H1 (cell line): ENCODE measurements around the gene TECTB. TPM values are rescaled to one million over a fixed set of nuclear protein-coding genes. Genes with fewer than 3 reads are reported as not detected.

ENCODE experiments used
- CTCF ChIA-PET: fragments of 300-600 bp; sonication (Branson Sonifier 250); formaldehyde crosslinking; loops from one replicate; lab custom pipeline; 2021; ENCODE audit not compliant: partially characterized antibody; lab: Charles Lee
- POLR2A ChIA-PET: fragments of 300-600 bp; sonication (Branson Sonifier 250); formaldehyde crosslinking; loops from one replicate; lab custom pipeline; 2021; ENCODE audit warnings: inconsistent platforms; ENCODE audit not compliant: partially characterized antibody; lab: Charles Lee
- DNase-seq, 2 experiments: peaks; one replicate each; pipeline versions ENCODE4 v3.0.0 to v3.0.0-alpha.2; 2010 to 2022; ENCODE audit warnings: low spot score in 2 of 2, low read depth in 1 of 2, mixed read lengths in 1 of 2
- FAIRE-seq: peaks from 2 replicates; lab custom pipeline; 2011; peaks lifted over from hg19 to GRCh38; lab: Jason Lieb, UNC
- H2AFZ ChIP-seq: 2 replicates; pipeline ENCODE4 v1.8.1; 2012; ENCODE audit warnings: low read length, inconsistent platforms
- H2AK5ac ChIP-seq: 2 replicates; pipeline ENCODE4 v1.6.1; 2013; ENCODE audit warnings: low read depth, low read length
- H2BK120ac ChIP-seq: replicated peaks from 2 replicates; pipeline ENCODE3; 2013; ENCODE audit warnings: low read depth, low read length, inconsistent platforms
- H2BK12ac ChIP-seq: 2 replicates; pipeline ENCODE4 v1.6.1; 2013; ENCODE audit warnings: low read depth, low read length
- H2BK15ac ChIP-seq: 2 replicates; pipeline ENCODE4 v1.6.1; 2013; ENCODE audit warnings: low read length
- H2BK20ac ChIP-seq: 2 replicates; pipeline ENCODE4 v1.6.1; 2013; ENCODE audit warnings: low read length
- H2BK5ac ChIP-seq: 2 replicates; pipeline ENCODE4 v1.6.1; 2013; ENCODE audit warnings: low read depth, low read length
- H3K14ac ChIP-seq: 2 replicates; pipeline ENCODE4 v1.6.1; 2013; ENCODE audit warnings: inconsistent platforms; ENCODE audit not compliant: insufficient read length
- H3K18ac ChIP-seq: 2 replicates; pipeline ENCODE4 v1.6.1; 2013; ENCODE audit warnings: low read length; ENCODE audit errors: extremely low read depth
- H3K23ac ChIP-seq: 2 replicates; pipeline ENCODE4 v1.6.1; 2013; ENCODE audit warnings: inconsistent platforms; ENCODE audit not compliant: insufficient read length
- H3K23me2 ChIP-seq: 2 replicates; pipeline ENCODE4 v1.6.1; 2013; ENCODE audit warnings: low read depth, low read length
- H3K27ac ChIP-seq: 2 replicates; pipeline ENCODE4 v1.6.1; 2011; ENCODE audit warnings: low read depth, low read length, inconsistent platforms
- H3K27me3 ChIP-seq, 4 experiments: replicated peaks in 1 of 4; 1 replicate in 1 of 4; 2 replicates in 3 of 4; pipeline versions ENCODE4 v1.6.1 to v1.8.1; 2011 to 2013; ENCODE audit warnings: low read length in 3 of 4, mild to moderate bottlenecking in 3 of 4, inconsistent platforms in 2 of 4, mixed read lengths in 2 of 4, moderate library complexity in 1 of 4; ENCODE audit not compliant: control insufficient read depth in 3 of 4, insufficient read depth in 3 of 4; ENCODE audit errors: extremely low read depth in 1 of 4
- H3K36me3 ChIP-seq, 4 experiments: 2 replicates each; pipeline versions ENCODE4 v1.6.1 to v1.8.1; 2011 to 2013; ENCODE audit warnings: mild to moderate bottlenecking in 4 of 4, low read length in 3 of 4, moderate library complexity in 2 of 4, control low read depth in 1 of 4, inconsistent platforms in 1 of 4; ENCODE audit not compliant: insufficient read depth in 4 of 4, control insufficient read depth in 2 of 4
- H3K4ac ChIP-seq: replicated peaks from 2 replicates; pipeline ENCODE3; 2013; ENCODE audit warnings: low read length, low read depth, mixed read lengths, inconsistent platforms; ENCODE audit not compliant: insufficient read length
- H3K4me1 ChIP-seq, 4 experiments: replicated peaks in 1 of 4; 1 replicate in 1 of 4; 2 replicates in 3 of 4; pipeline versions ENCODE4 v1.6.1 to v1.8.1; 2011 to 2013; ENCODE audit warnings: low read length in 3 of 4, inconsistent platforms in 2 of 4, mixed read lengths in 1 of 4; ENCODE audit not compliant: insufficient read depth in 4 of 4, control insufficient read depth in 3 of 4
- H3K4me2 ChIP-seq, 2 experiments: 2 replicates each; pipeline versions ENCODE4 v1.6.1 to v1.8.1; 2011 to 2013; ENCODE audit warnings: low read depth in 2 of 2, low read length in 2 of 2, control low read depth in 1 of 2, inconsistent platforms in 1 of 2, mild to moderate bottlenecking in 1 of 2; ENCODE audit not compliant: insufficient read depth in 1 of 2
- H3K4me3 ChIP-seq, 4 experiments: fragments of 200-600, 300-600 bp in 1 of 4; sonication (generic), shearing (Covaris generic), sonication (Bioruptor Twin) in 1 of 4; 2 replicates each; pipeline versions ENCODE4 v1.5.1 to v1.8.1; 2011 to 2016; ENCODE audit warnings: low read length in 4 of 4, low read depth in 3 of 4, control low read depth in 2 of 4, inconsistent platforms in 2 of 4, mild to moderate bottlenecking in 2 of 4, mixed read lengths in 1 of 4, moderate library complexity in 1 of 4; ENCODE audit not compliant: insufficient read depth in 2 of 4; ENCODE audit errors: extremely low read depth in 1 of 4
- H3K56ac ChIP-seq: replicated peaks from 2 replicates; pipeline ENCODE3; 2013; ENCODE audit warnings: low read depth, mild to moderate bottlenecking, mixed read lengths, low read length, inconsistent platforms; ENCODE audit not compliant: insufficient read length
- H3K79me1 ChIP-seq: 2 replicates; pipeline ENCODE4 v1.6.1; 2013; ENCODE audit warnings: low read depth, low read length, control low read depth
- H3K79me2 ChIP-seq, 2 experiments: 2 replicates each; pipeline versions ENCODE4 v1.6.1 to v1.8.1; 2012 to 2013; ENCODE audit warnings: low read length in 2 of 2, mild to moderate bottlenecking in 2 of 2, inconsistent platforms in 1 of 2; ENCODE audit not compliant: insufficient read depth in 2 of 2, control insufficient read depth in 1 of 2
- H3K9ac ChIP-seq, 4 experiments: replicated peaks in 1 of 4; 1 replicate in 1 of 4; 2 replicates in 3 of 4; pipeline versions ENCODE4 v1.6.1 to v1.8.1; 2011 to 2013; ENCODE audit warnings: low read depth in 3 of 4, low read length in 3 of 4, control low read depth in 2 of 4, mild to moderate bottlenecking in 2 of 4, moderate library complexity in 2 of 4, inconsistent platforms in 1 of 4; ENCODE audit errors: extremely low read depth in 1 of 4
- H3K9me3 ChIP-seq, 2 experiments: 2 replicates each; pipeline versions ENCODE4 v1.6.1 to v1.8.1; 2012 to 2013; ENCODE audit warnings: mild to moderate bottlenecking in 2 of 2, moderate library complexity in 2 of 2, control low read depth in 1 of 2, inconsistent platforms in 1 of 2, low read depth in 1 of 2, low read length in 1 of 2, mixed read lengths in 1 of 2; ENCODE audit not compliant: insufficient read depth in 2 of 2
- H4K20me1 ChIP-seq, 2 experiments: replicated peaks in 1 of 2; 2 replicates each; pipeline versions ENCODE3 to v1.8.1; 2011 to 2013; ENCODE audit warnings: inconsistent platforms in 2 of 2, low read length in 2 of 2, mild to moderate bottlenecking in 1 of 2; ENCODE audit not compliant: insufficient read depth in 2 of 2, control insufficient read depth in 1 of 2
- H4K5ac ChIP-seq: 2 replicates; pipeline ENCODE4 v1.6.1; 2013; ENCODE audit warnings: low read length, low read depth, mixed read lengths, inconsistent platforms; ENCODE audit not compliant: insufficient read length
- H4K8ac ChIP-seq: 2 replicates; pipeline ENCODE4 v1.8.0; 2013; ENCODE audit warnings: mild to moderate bottlenecking, moderate library complexity, low read length, inconsistent platforms; ENCODE audit not compliant: insufficient read depth; ENCODE audit errors: extremely low read depth
- H4K91ac ChIP-seq: replicated peaks from 2 replicates; pipeline ENCODE3; 2013; ENCODE audit warnings: low read length, mixed read lengths, inconsistent platforms; ENCODE audit not compliant: insufficient read length
- ATF2 ChIP-seq: IDR thresholded peaks from 2 replicates; pipeline ENCODE4 v1.6.1; 2012; ENCODE audit warnings: low read length, inconsistent platforms
- EP300 ChIP-seq, 2 experiments: IDR thresholded peaks; 1 replicate in 1 of 2; 2 replicates in 1 of 2; pipeline ENCODE4 v1.6.1; 2011 to 2012; ENCODE audit warnings: low read depth in 2 of 2, low read length in 2 of 2, mild to moderate bottlenecking in 2 of 2, borderline replicate concordance in 1 of 2, inconsistent platforms in 1 of 2, moderate library complexity in 1 of 2
- WGBS, 2 experiments: shearing (Covaris generic) in 1 of 2; methylation state at CpG; one replicate each; pipeline versions ENCODE4 v1.1.6 to v1.1.7; 2013 to 2015; ENCODE audit warnings: low lambda C conversion rate in 2 of 2, mixed read lengths in 2 of 2, inconsistent platforms in 1 of 2, low coverage in 1 of 2, missing lambda C conversion rate in 1 of 2; ENCODE audit not compliant: insufficient replicate concordance in 2 of 2, insufficient coverage in 1 of 2, insufficient read length in 1 of 2; ENCODE audit errors: extremely low coverage in 1 of 2, missing lambda C conversion rate in 1 of 2; 5-methylcytosine and 5-hydroxymethylcytosine counted together
- polyA plus RNA-seq, 7 experiments: library from polyadenylated mRNA; depleted of rRNA in 3 of 7; stranded (reverse) in 5 of 7; unstranded in 2 of 7; fragments of >200 nt in 5 of 7; fragments of 200-250 nt in 2 of 7; gene quantifications; 1 replicate in 5 of 7; 2 replicates in 1 of 7; 4 replicates in 1 of 7; pipeline versions ENCODE4 v1.2.1 to v1.2.3, GENCODE V29; 2011 to 2013; ENCODE audit warnings: missing spikeins in 2 of 7, mixed read lengths in 2 of 7
- total RNA-seq: library from RNA; stranded (reverse); fragmentation: NEBNext Ultra II Directional; extraction: Animal tissue kit (Norgen Biotek cat#: 25700); gene quantifications from 2 replicates; pipeline ENCODE4 v1.2.1, GENCODE V29; 2021

TECTB gene
- total and polyA plus RNA-seq, 2 of the 8 experiments (the other 6 are each of a cell fraction or from before 2014, with no cell fraction given): not detected

GRCh38 chr10:112287844-112288243 lies 4.6 kb downstream of the TECTB start:
- Histone ChIP-seq H3K18ac (no peak overlapping the region), H3K4me1 (no peaks in the 10 kb centered on the region; a peak in 2 of 7 replicates), H2AFZ (no peak overlapping the region), H3K27me3 (peaks cover 0 to 3% (median 1%) of the 10 kb centered on the region in 4 experiments; a peak in 5 of 7 replicates), H3K23me2 (no peaks in the 10 kb centered on the region), H2BK20ac (no peak overlapping the region), H2BK120ac (no peak overlapping the region), H2BK15ac (no peak overlapping the region), H4K91ac (no peak overlapping the region), H4K8ac (no peak overlapping the region), H3K9me3 (no peaks in the 10 kb centered on the region), H3K4ac (no peak overlapping the region), H3K4me2 (no peak overlapping the region), H3K36me3 (no peaks in the 10 kb centered on the region), H3K14ac (no peak overlapping the region), H2AK5ac (no peak overlapping the region), H3K23ac (no peak overlapping the region), H3K56ac (no peak overlapping the region), H2BK5ac (no peak overlapping the region), H3K79me2 (no peaks in the 10 kb centered on the region), H2BK12ac (no peak overlapping the region), H4K20me1 (no peaks in the 10 kb centered on the region), H3K79me1 (no peaks in the 10 kb centered on the region), H4K5ac (no peak overlapping the region), H3K4me3 (no peak overlapping the region), H3K9ac (no peak overlapping the region), H3K27ac (no peak overlapping the region)
- WGBS, 2 experiments: 89% methylated on average over 8 of the region's 8 CpGs; no CpG with 5 or more reads in 1 of the 2 experiments
- DNase-seq (no peak), FAIRE-seq (no peak)
- ChIA-PET POLR2A (no interaction called here), CTCF (interaction anchor here (0.6 to 1.6 kb wide), 3 partner anchors 49 to 434 kb away, joined by 3 read pairs; no protein-coding TSS in a partner anchor)
- no peak for TF ChIP-seq ATF2
- TF ChIP-seq EP300 (IDR thresholded peaks at IDR 0.05; ENCODE audit: borderline replicate concordance in 1 of 2, low read depth in 2 of 2, low read length in 2 of 2): no peak
